ENCODE data around the gene VPREB1. TPM values are rescaled to one million over a fixed set of nuclear protein-coding genes. Genes with fewer than 3 reads are reported as not detected.

Gene VPREB1
- total and polyA plus RNA-seq, 10 donors: 0.22 to 9.6 (median 0.30) TPM; not detected in 7

GRCh38 chr22:22243033-22243680 is 1.4 kb upstream of the VPREB1 start:
- Histone ChIP-seq H3K27me3 (replicated peaks in 1 of 7) (peaks cover 0 to 19% (median 0%) of the 10 kb centered on the region in 7 donors), H3K9me3 (no peaks in the 10 kb centered on the region), H3K27ac (no peak overlapping the region), H3K4me1 (peaks cover 0 to 36% (median 9%) of the 10 kb centered on the region in 6 donors), H3K4me3 (no peak overlapping the region), H3K36me3 (no peaks in the 10 kb centered on the region)
- no peak for DNase-seq
- intact Hi-C loops (cut with DNase I; ENCODE audit: low total_unique reads): no loop called here
- WGBS, 5 donors: 48 to 65% (median 52%) methylated on average over 6 of the region's 6 CpGs
- TF ChIP-seq POLR2A (IDR thresholded peaks at IDR 0.05) (no peak), CTCF (IDR thresholded peaks at IDR 0.05 in 8 of 11, conservative IDR thresholded peaks at IDR 0.05 in 3 of 11) (no peak), POLR2AphosphoS5 (IDR thresholded peaks at IDR 0.05) (no peak)

GRCh38 chr22:22245256-22245909 is 797 bp downstream of the VPREB1 start:
- WGBS, 5 donors: 64 to 83% (median 79%) methylated on average over 17 to 18 of the region's 18 CpGs
- intact Hi-C loops (cut with DNase I; ENCODE audit: low total_unique reads): no loop called here
- TF ChIP-seq POLR2AphosphoS5 (IDR thresholded peaks at IDR 0.05) (no peak), POLR2A (IDR thresholded peaks at IDR 0.05) (no peak), CTCF (IDR thresholded peaks at IDR 0.05 in 8 of 11, conservative IDR thresholded peaks at IDR 0.05 in 3 of 11) (no peak)
- DNase-seq: no peak
- no peaks in the 10 kb centered on the region for H3K9me3 ChIP-seq
- no peak overlapping the region for H3K27ac ChIP-seq
- peaks cover 0 to 49% (median 12%) of the 10 kb centered on the region in 6 donors for H3K4me1 ChIP-seq
- peaks cover 0 to 16% (median 0%) of the 10 kb centered on the region in 7 donors for H3K27me3 ChIP-seq (replicated peaks in 1 of 7)
- no peak overlapping the region for H3K4me3 ChIP-seq
- no peaks in the 10 kb centered on the region for H3K36me3 ChIP-seq

- TF ChIP-seq POLR2A (IDR thresholded peaks at IDR 0.05) (no peak), POLR2AphosphoS5 (IDR thresholded peaks at IDR 0.05) (no peak), CTCF (IDR thresholded peaks at IDR 0.05 in 8 of 11, conservative IDR thresholded peaks at IDR 0.05 in 3 of 11) (no peak)
Observed at GRCh38 chr22:22245935-22246525, 1.4 kb downstream of the VPREB1 start.

GRCh38 chr22:22246706-22247105 is 2.1 kb downstream of the VPREB1 start:
- WGBS, 5 donors: 74 to 87% (median 76%) methylated on average over 7 to 9 of the region's 9 CpGs
- DNase-seq: no peak
- Histone ChIP-seq H3K36me3 (no peaks in the 10 kb centered on the region), H3K27me3 (replicated peaks in 1 of 7) (peaks cover 0 to 11% (median 0%) of the 10 kb centered on the region in 7 donors), H3K4me1 (peaks cover 0 to 49% (median 12%) of the 10 kb centered on the region in 6 donors), H3K9me3 (no peaks in the 10 kb centered on the region), H3K4me3 (no peak overlapping the region), H3K27ac (no peak overlapping the region)
- TF ChIP-seq CTCF (IDR thresholded peaks at IDR 0.05 in 8 of 11, conservative IDR thresholded peaks at IDR 0.05 in 3 of 11): no peak
- TF ChIP-seq POLR2A (IDR thresholded peaks at IDR 0.05): no peak
- TF ChIP-seq POLR2AphosphoS5 (IDR thresholded peaks at IDR 0.05): no peak
- intact Hi-C loops (cut with DNase I; ENCODE audit: low total_unique reads): no loop called here

More at GRCh38 chr22:22245935-22246525, 1.4 kb downstream of the VPREB1 start:
- intact Hi-C loops (cut with DNase I; ENCODE audit: low total_unique reads): no loop called here
- WGBS, 5 donors: 52 to 69% (median 62%) methylated on average over 6 of the region's 6 CpGs
- Histone ChIP-seq H3K36me3 (no peaks in the 10 kb centered on the region), H3K27ac (no peak overlapping the region), H3K4me1 (peaks cover 0 to 49% (median 12%) of the 10 kb centered on the region in 6 donors), H3K27me3 (replicated peaks in 1 of 7) (peaks cover 0 to 16% (median 0%) of the 10 kb centered on the region in 7 donors), H3K9me3 (no peaks in the 10 kb centered on the region), H3K4me3 (no peak overlapping the region)
- no peak for DNase-seq

All from spleen (tissue), 11 donors.